OCI-LY1 (cell line): ENCODE data around the gene POLA1.

Experiments used
- H2AFZ ChIP-seq: fragments of 200-600 bp; sonication (generic), shearing (Covaris generic); 2 replicates; pipeline ENCODE4 v1.6.0; 2014; ENCODE audit warnings: antibody characterized with exemption, mild to moderate bottlenecking, low read length
- H3F3A ChIP-seq: fragments of 200-600 bp; sonication (generic), shearing (Covaris generic); 2 replicates; pipeline ENCODE4 v1.6.0; 2014; ENCODE audit warnings: mild to moderate bottlenecking, antibody characterized with exemption, low read length, moderate library complexity; ENCODE audit not compliant: insufficient read depth
- H3K27ac ChIP-seq: fragments of 200-600 bp; sonication (generic); 2 replicates; pipeline ENCODE4 v1.5.1; 2014; ENCODE audit warnings: low read length, mixed run types, mild to moderate bottlenecking, low read depth; ENCODE audit not compliant: poor library complexity, severe bottlenecking
- H3K27me3 ChIP-seq: fragments of 200-600 bp; sonication (generic); 2 replicates; pipeline ENCODE4 v1.6.0; 2014; ENCODE audit warnings: antibody characterized with exemption, mild to moderate bottlenecking, low read length, moderate library complexity; ENCODE audit not compliant: insufficient read depth
- H3K36me3 ChIP-seq: fragments of 200-600 bp; sonication (generic); 2 replicates; pipeline ENCODE4 v1.6.1; 2014; ENCODE audit warnings: mild to moderate bottlenecking, antibody characterized with exemption, low read length, moderate library complexity, mixed read lengths; ENCODE audit not compliant: insufficient read depth
- H3K4me1 ChIP-seq: fragments of 200-600 bp; sonication (generic); 2 replicates; pipeline ENCODE4 v1.5.1; 2014; ENCODE audit warnings: mild to moderate bottlenecking, low read length, moderate library complexity; ENCODE audit not compliant: insufficient read depth, severe bottlenecking
- H3K4me2 ChIP-seq: fragments of 200-600 bp; sonication (generic), shearing (Covaris generic); 2 replicates; pipeline ENCODE4 v1.6.1; 2014; ENCODE audit warnings: low read length
- H3K4me3 ChIP-seq: fragments of 200-600 bp; sonication (generic); 2 replicates; pipeline ENCODE4 v1.5.1; 2014; ENCODE audit warnings: low read length, low read depth, mild to moderate bottlenecking, mixed read lengths; ENCODE audit not compliant: poor library complexity, severe bottlenecking
- H3K79me2 ChIP-seq: fragments of 200-600 bp; shearing (Covaris generic); 2 replicates; pipeline ENCODE4 v1.6.1; 2016; ENCODE audit warnings: mixed run types, low read length, mixed read lengths; ENCODE audit not compliant: insufficient read depth
- H3K9ac ChIP-seq: fragments of 200-600 bp; sonication (generic), shearing (Covaris generic); 2 replicates; pipeline ENCODE4 v1.6.1; 2014; ENCODE audit warnings: mild to moderate bottlenecking, low read length, mixed read lengths
- H3K9me2 ChIP-seq: fragments of 200-600 bp; sonication (generic), shearing (Covaris generic); 2 replicates; pipeline ENCODE4 v1.6.1; 2014; ENCODE audit warnings: low read depth, mild to moderate bottlenecking, low read length, mixed read lengths
- H3K9me3 ChIP-seq: fragments of 200-600 bp; shearing (Covaris generic); 2 replicates; pipeline ENCODE4 v1.6.1; 2014; ENCODE audit warnings: low read length, mixed read lengths
- H4K20me1 ChIP-seq: fragments of 200-600 bp; sonication (generic), shearing (Covaris generic); 2 replicates; pipeline ENCODE4 v1.6.0; 2016; ENCODE audit warnings: mild to moderate bottlenecking, low read length; ENCODE audit not compliant: insufficient read depth
- EZH2 ChIP-seq: fragments of 200-600 bp; sonication (generic), shearing (Covaris generic); IDR thresholded peaks from 2 replicates; pipeline ENCODE4 v1.8.0; 2017; ENCODE audit warnings: borderline replicate concordance, mixed run types, mild to moderate bottlenecking, antibody characterized with exemption, low read length, moderate library complexity, mixed read lengths
- TF ChIP-seq, protein P1 (sequence below): fragments of 200-600 bp; sonication (generic), shearing (Covaris generic); IDR thresholded peaks from 2 replicates; pipeline ENCODE4 v1.5.1; 2017; ENCODE audit warnings: mild to moderate bottlenecking, antibody characterized with exemption, low read length, moderate library complexity, mixed read lengths

POLA1 gene

DNA sequence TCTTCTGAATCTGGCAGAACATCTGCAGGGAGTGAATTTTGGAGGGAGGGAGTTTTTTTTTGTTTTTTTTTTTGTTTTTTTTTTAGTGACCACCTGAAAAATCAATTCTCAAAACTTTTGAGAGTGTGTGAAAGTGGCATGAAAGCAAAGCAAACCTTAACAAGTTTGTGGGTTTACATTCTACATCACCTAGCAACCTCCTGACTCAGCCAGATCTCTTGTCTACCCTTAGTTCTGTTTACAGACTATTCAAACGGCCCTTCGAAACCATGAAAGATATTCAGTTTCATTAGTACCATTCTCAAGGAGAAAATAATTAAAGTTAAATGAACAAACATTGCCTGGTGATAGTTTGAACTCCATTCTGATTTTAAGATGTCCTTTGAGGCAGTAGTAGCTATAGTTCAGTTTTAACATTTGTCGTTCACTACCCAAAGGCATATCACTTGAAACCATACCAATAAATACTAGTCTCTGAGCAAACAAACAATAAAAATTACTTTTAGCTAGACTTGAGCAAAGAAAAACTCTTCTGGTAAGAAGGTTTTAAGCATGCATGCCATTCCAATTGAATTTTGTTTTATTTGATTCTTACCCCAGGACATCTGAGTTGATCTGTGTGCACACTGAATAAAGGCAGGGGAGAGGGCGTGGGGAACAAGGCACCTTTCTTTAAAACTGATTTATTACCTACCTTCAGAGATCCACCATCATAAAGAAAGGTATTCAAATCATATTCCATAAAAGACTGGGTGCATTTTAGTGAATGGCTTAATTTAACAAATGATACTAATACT is 184.3 kb downstream of the POLA1 start:
- H3K36me3 ChIP-seq = no peaks in the 10 kb centered on the region
- TF ChIP-seq EZH2 = no peak
- TF ChIP-seq, protein P1, sequence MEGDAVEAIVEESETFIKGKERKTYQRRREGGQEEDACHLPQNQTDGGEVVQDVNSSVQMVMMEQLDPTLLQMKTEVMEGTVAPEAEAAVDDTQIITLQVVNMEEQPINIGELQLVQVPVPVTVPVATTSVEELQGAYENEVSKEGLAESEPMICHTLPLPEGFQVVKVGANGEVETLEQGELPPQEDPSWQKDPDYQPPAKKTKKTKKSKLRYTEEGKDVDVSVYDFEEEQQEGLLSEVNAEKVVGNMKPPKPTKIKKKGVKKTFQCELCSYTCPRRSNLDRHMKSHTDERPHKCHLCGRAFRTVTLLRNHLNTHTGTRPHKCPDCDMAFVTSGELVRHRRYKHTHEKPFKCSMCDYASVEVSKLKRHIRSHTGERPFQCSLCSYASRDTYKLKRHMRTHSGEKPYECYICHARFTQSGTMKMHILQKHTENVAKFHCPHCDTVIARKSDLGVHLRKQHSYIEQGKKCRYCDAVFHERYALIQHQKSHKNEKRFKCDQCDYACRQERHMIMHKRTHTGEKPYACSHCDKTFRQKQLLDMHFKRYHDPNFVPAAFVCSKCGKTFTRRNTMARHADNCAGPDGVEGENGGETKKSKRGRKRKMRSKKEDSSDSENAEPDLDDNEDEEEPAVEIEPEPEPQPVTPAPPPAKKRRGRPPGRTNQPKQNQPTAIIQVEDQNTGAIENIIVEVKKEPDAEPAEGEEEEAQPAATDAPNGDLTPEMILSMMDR = no peak
- H3K9me3 ChIP-seq = no peaks in the 10 kb centered on the region
- no peaks in the 10 kb centered on the region for H3K27me3 ChIP-seq
- H3K27ac ChIP-seq = no peak overlapping the region
- H3F3A ChIP-seq = no peaks in the 10 kb centered on the region
- no peaks in the 10 kb centered on the region for H3K9me2 ChIP-seq
- no peaks in the 10 kb centered on the region for H3K4me1 ChIP-seq
- no peak overlapping the region for H3K4me3 ChIP-seq
- no peaks in the 10 kb centered on the region for H4K20me1 ChIP-seq
- no peaks in the 10 kb centered on the region for H3K79me2 ChIP-seq
- no peak overlapping the region for H2AFZ ChIP-seq
- no peak overlapping the region for H3K9ac ChIP-seq
- no peak overlapping the region for H3K4me2 ChIP-seq

DNA sequence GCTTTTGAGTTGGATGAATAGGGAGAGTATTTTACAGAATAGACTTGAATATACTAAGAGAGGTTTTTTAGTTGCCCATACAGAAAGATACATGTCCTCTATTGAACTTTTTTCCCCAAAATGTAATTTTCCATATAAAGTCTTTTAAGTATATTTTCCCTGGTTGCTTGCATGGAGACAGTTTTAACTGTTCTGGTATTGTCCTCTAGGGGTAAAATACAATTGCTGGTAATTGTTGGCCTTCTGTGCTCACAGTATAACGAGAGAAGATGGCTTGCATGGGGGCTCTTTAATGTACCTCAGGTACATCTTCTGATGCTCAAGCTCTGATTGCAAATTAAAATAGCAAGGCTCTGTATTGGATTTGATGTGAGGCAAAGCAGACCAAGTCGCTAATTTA is 186.0 kb downstream of the POLA1 start:
- Histone ChIP-seq H3K27me3 (no peaks in the 10 kb centered on the region), H3K9me2 (no peaks in the 10 kb centered on the region), H3K4me1 (no peaks in the 10 kb centered on the region), H3K4me3 (no peak overlapping the region), H3K79me2 (no peaks in the 10 kb centered on the region), H3K9me3 (no peaks in the 10 kb centered on the region), H3K9ac (no peak overlapping the region), H3F3A (no peaks in the 10 kb centered on the region), H3K36me3 (no peaks in the 10 kb centered on the region), H4K20me1 (no peaks in the 10 kb centered on the region), H3K27ac (no peak overlapping the region), H3K4me2 (no peak overlapping the region), H2AFZ (no peak overlapping the region)
- TF ChIP-seq, protein P1 = no peak
- no peak for TF ChIP-seq EZH2

DNA sequence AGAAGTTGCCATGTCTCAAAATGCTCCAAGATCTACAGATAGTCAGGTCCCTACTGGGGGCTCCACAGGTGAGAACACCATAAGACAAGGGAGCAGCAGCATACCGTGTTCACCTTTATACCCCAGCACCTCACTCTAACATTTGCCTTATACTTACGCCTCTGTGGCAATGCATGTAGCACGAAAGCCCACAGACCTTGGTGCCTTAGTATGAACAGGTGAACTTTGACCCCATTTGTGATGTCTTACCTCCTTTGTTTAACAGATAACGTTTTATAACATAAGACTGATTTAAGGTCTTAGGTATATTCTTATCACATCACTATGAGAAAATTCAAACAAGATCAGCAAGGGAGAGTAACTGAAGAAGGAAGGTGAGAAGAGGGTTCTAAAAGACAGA is 193.2 kb downstream of the POLA1 start:
- Histone ChIP-seq H3K9me3 (no peaks in the 10 kb centered on the region), H3K4me1 (no peaks in the 10 kb centered on the region), H3K36me3 (peaks cover 29% of the 10 kb centered on the region), H2AFZ (no peak overlapping the region), H3K9me2 (no peaks in the 10 kb centered on the region), H3K27ac (no peak overlapping the region), H3K4me2 (no peak overlapping the region), H3F3A (no peaks in the 10 kb centered on the region), H4K20me1 (no peaks in the 10 kb centered on the region), H3K9ac (no peak overlapping the region), H3K79me2 (no peaks in the 10 kb centered on the region), H3K4me3 (no peak overlapping the region), H3K27me3 (no peaks in the 10 kb centered on the region)
- TF ChIP-seq, protein P1 = no peak
- TF ChIP-seq EZH2 = no peak
